Activated naive CD4-positive, alpha-beta T cell treated with anti-CD3 and anti-CD28 coated beads, Interleukin-2, amount 50 U/mL, for 24 hours (primary cell): ENCODE measurements around the gene HEXD.
"Not testable (repeated sequence)": the region's sequence is repeated elsewhere in the genome, so short reads cannot be mapped to it uniquely, and the experiment has no call there.

Experiments
- H3K27ac Mint-ChIP-seq: one replicate; pipeline ENCODE4 v1.8.0; 2021; ENCODE audit warnings: mild to moderate bottlenecking, mixed read lengths
- H3K27me3 Mint-ChIP-seq: one replicate; pipeline ENCODE4 v1.8.0; 2021; ENCODE audit warnings: mixed read lengths
- H3K36me3 Mint-ChIP-seq: one replicate; pipeline ENCODE4 v1.8.0; 2021; ENCODE audit warnings: mixed read lengths
- H3K4me1 Mint-ChIP-seq: one replicate; pipeline ENCODE4 v1.8.0; 2021; ENCODE audit warnings: mixed read lengths
- H3K4me3 Mint-ChIP-seq: one replicate; pipeline ENCODE4 v1.8.0; 2021; ENCODE audit warnings: mild to moderate bottlenecking, mixed read lengths
- H3K9me3 Mint-ChIP-seq: one replicate; pipeline ENCODE4 v1.8.0; 2021; ENCODE audit warnings: mixed read lengths

Gene HEXD

GRCh38 chr17:82418001-82418986, at the start of gene HEXD, which contains the start of gene OGFOD3:
Gene HEXD (plus strand): TSS chr17:82418347. CDS start chr17:82419800, 1,453 bp downstream.
Gene OGFOD3 (minus strand): TSS chr17:82418586. CDS start chr17:82418485, 101 bp downstream.
- Mint-ChIP-seq H3K4me3 (peak within 1 kb of the TSS; percentile 79), H3K27ac (peak within 1 kb of the TSS; percentile 76), H3K9me3 (no peaks in the 10 kb centered on the region), H3K27me3 (no peaks in the 10 kb centered on the region), H3K4me1 (peaks cover 36% of the 10 kb centered on the region), H3K36me3 (peaks cover 6% of the 10 kb centered on the region)

GRCh38 chr17:82369211-82369610, 48.9 kb upstream of the HEXD start:
- peaks cover 20% of the 10 kb centered on the region for H3K27me3 Mint-ChIP-seq
- H3K4me3 Mint-ChIP-seq, result no peak overlapping the region
- H3K9me3 Mint-ChIP-seq, result no peaks in the 10 kb centered on the region
- H3K27ac Mint-ChIP-seq, result no peak overlapping the region
- H3K4me1 Mint-ChIP-seq, result peaks cover 14% of the 10 kb centered on the region
- no peaks in the 10 kb centered on the region for H3K36me3 Mint-ChIP-seq

- Mint-ChIP-seq H3K4me3 (peak overlapping the region; percentile 84), H3K4me1 (peaks cover 14% of the 10 kb centered on the region), H3K36me3 (no peaks in the 10 kb centered on the region)
Measured at GRCh38 chr17:82370471-82371332, 47.4 kb upstream of the HEXD start.

GRCh38 chr17:82371333-82372248, 46.6 kb upstream of the HEXD start, which contains the start of gene UTS2R:
Gene UTS2R (plus strand): TSS chr17:82371765. CDS start chr17:82374325, 2,560 bp downstream.
- Mint-ChIP-seq H3K4me1 (peaks cover 14% of the 10 kb centered on the region), H3K4me3 (peak within 1 kb of the TSS; percentile 84), H3K27me3 (peaks cover 23% of the 10 kb centered on the region), H3K9me3 (no peaks in the 10 kb centered on the region), H3K27ac (peak within 1 kb of the TSS; percentile 55), H3K36me3 (no peaks in the 10 kb centered on the region)

More at GRCh38 chr17:82370471-82371332, 47.4 kb upstream of the HEXD start:
- Mint-ChIP-seq H3K27ac (peak overlapping the region; percentile 55), H3K9me3 (no peaks in the 10 kb centered on the region), H3K27me3 (peaks cover 20% of the 10 kb centered on the region)

- Mint-ChIP-seq H3K9me3 (no peaks in the 10 kb centered on the region), H3K4me3 (peak overlapping the region; percentile 58), H3K27me3 (peaks cover 24% of the 10 kb centered on the region), H3K4me1 (peaks cover 14% of the 10 kb centered on the region), H3K27ac (no peak overlapping the region), H3K36me3 (no peaks in the 10 kb centered on the region)
Measured at GRCh38 chr17:82372249-82373071, 45.7 kb upstream of the HEXD start.

GRCh38 chr17:82373072-82373452, 45.1 kb upstream of the HEXD start:
- H3K36me3 Mint-ChIP-seq, H3K9me3 Mint-ChIP-seq, H3K27ac Mint-ChIP-seq: not testable (repeated sequence)
- Mint-ChIP-seq H3K27me3 (peaks cover 24% of the 10 kb centered on the region), H3K4me1 (peaks cover 14% of the 10 kb centered on the region), H3K4me3 (peak overlapping the region; percentile 9)

- H3K36me3 Mint-ChIP-seq, result no peaks in the 10 kb centered on the region
- H3K27me3 Mint-ChIP-seq, result peaks cover 26% of the 10 kb centered on the region
- no peak overlapping the region for H3K27ac Mint-ChIP-seq
- H3K4me1 Mint-ChIP-seq, result peaks cover 14% of the 10 kb centered on the region
- no peaks in the 10 kb centered on the region for H3K9me3 Mint-ChIP-seq
- no peak overlapping the region for H3K4me3 Mint-ChIP-seq
Measured at GRCh38 chr17:82373731-82374625, 44.2 kb upstream of the HEXD start.

GRCh38 chr17:82374626-82375331, 43.4 kb upstream of the HEXD start:
- Mint-ChIP-seq H3K9me3 (no peaks in the 10 kb centered on the region), H3K27ac (no peak overlapping the region), H3K4me1 (peaks cover 14% of the 10 kb centered on the region), H3K27me3 (peaks cover 24% of the 10 kb centered on the region), H3K36me3 (no peaks in the 10 kb centered on the region), H3K4me3 (no peak overlapping the region)

GRCh38 chr17:82375359-82376041, 42.6 kb upstream of the HEXD start:
- H3K27me3 Mint-ChIP-seq, result peaks cover 29% of the 10 kb centered on the region
- no peak overlapping the region for H3K27ac Mint-ChIP-seq
- no peak overlapping the region for H3K4me3 Mint-ChIP-seq
- no peaks in the 10 kb centered on the region for H3K36me3 Mint-ChIP-seq
- H3K9me3 Mint-ChIP-seq, result no peaks in the 10 kb centered on the region
- peaks cover 12% of the 10 kb centered on the region for H3K4me1 Mint-ChIP-seq

GRCh38 chr17:82376042-82376730, 42.0 kb upstream of the HEXD start:
- H3K4me1 Mint-ChIP-seq, result peaks cover 5% of the 10 kb centered on the region
- H3K4me3 Mint-ChIP-seq, result no peak overlapping the region
- no peaks in the 10 kb centered on the region for H3K9me3 Mint-ChIP-seq
- no peaks in the 10 kb centered on the region for H3K36me3 Mint-ChIP-seq
- H3K27ac Mint-ChIP-seq, result no peak overlapping the region
- H3K27me3 Mint-ChIP-seq, result peaks cover 29% of the 10 kb centered on the region

- peaks cover 29% of the 10 kb centered on the region for H3K27me3 Mint-ChIP-seq
- H3K4me3 Mint-ChIP-seq, H3K4me1 Mint-ChIP-seq, H3K36me3 Mint-ChIP-seq, H3K27ac Mint-ChIP-seq, H3K9me3 Mint-ChIP-seq: not testable (repeated sequence)
Measured at GRCh38 chr17:82377294-82377693, 40.9 kb upstream of the HEXD start.
